Endometrial microvascular endothelial cells (primary cell): ENCODE data around the gene TRAF4. TPM values are rescaled to one million over a fixed set of nuclear protein-coding genes. Genes with fewer than 3 reads are reported as not detected.

Source experiments
- in situ Hi-C: cut with HindIII; loops from 2 replicates; pipeline ENCODE4 v1.10.0; 2017; ENCODE audit warnings: low sequenced_read_pairs, low pct_unique_long_range_greater_than_20kb; ENCODE audit errors: inconsistent ontology term
- total RNA-seq: library from RNA; depleted of rRNA; stranded (reverse); fragments of >200 nt; gene quantifications from one replicate; pipeline ENCODE4 v1.2.3, GENCODE V29; 2015; ENCODE audit errors: inconsistent ontology term

The TRAF4 gene
- total RNA-seq, result 14.3 TPM

DNA sequence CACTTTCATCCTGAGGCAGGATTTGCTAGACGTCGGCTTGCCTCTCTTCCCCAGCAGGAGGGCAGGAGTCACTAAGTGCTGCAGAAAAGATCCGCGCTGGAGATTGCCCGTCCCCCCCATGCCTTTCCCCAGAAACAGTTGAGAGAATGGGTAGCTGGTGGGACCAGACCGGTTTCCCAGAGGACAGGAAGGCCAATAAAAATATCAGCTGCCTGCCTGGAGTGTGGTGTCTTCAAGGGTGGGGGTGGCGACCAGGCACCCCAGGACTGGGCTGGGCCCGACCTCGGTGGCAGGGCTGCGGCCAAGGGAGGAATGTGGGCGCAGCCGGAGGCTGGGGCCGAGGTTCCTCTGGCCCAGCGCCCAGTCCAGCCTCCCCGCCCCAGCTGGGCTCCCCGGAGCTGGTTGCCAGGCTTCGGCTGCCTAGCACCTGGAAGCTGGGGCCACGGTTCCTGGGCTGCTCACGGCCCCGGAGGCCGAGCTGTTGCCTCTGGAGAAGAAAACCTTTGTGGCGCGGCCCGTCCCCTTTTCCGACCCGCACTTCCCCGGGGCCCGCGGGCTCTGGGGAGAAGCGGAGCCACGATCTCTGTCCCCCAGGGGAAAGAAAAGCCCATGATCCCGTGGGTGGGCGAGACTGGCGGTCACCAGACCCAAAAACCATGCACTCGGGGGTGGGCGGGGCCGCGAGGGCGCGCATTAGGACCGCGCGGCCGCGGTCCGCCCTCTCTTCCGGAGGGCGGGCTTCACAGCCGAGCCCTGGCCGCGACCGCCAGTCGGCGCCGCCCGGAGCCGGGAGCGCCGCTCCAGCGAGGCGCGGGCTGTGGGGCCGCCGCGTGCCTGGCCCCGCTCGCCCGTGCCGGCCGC lies at the start of gene TRAF4:
TSS of gene TRAF4 (plus strand) at position 769 of the 861 bp plus-strand sequence. CDS start 102 bp downstream, outside the sequence.
- in situ Hi-C loops, result no loop called here

DNA sequence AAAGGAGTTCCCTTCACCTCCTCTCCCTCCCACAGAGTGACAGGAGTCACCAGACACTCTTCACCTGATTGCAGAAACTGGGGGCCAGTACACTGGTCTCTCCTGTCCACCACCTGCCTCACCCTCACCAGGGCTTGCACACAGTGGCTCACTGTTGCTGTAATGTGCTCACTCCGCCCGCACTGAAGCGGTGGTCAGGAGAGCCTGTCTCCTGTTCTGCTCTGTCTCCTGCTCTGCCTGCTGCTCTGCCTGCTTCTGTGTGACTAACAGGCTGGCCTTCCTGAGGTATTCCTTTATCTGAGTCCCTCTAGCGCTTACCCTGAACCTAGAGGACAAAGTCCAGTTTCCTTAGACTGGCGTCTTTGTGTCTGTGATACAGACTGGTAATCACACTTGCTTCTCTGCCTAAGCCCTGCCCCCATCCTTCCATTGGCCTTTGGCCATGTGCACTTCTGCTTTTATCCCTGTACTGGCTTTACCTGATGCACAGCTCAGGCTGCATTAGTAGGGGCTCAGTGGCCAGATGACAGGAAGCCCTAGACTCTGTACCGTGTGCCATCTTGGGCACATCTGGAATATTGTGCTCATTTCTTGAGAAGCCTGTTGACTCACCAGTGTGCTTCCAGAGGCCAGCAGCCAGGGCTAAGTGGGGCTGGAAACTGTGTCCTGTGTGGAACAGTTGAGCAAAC lies 45.4 kb upstream of the TRAF4 start:
- in situ Hi-C loops, result no loop called here

GRCh38 chr17:28700278-28700677 lies 43.5 kb upstream of the TRAF4 start:
- in situ Hi-C loops, result no loop called here

DNA sequence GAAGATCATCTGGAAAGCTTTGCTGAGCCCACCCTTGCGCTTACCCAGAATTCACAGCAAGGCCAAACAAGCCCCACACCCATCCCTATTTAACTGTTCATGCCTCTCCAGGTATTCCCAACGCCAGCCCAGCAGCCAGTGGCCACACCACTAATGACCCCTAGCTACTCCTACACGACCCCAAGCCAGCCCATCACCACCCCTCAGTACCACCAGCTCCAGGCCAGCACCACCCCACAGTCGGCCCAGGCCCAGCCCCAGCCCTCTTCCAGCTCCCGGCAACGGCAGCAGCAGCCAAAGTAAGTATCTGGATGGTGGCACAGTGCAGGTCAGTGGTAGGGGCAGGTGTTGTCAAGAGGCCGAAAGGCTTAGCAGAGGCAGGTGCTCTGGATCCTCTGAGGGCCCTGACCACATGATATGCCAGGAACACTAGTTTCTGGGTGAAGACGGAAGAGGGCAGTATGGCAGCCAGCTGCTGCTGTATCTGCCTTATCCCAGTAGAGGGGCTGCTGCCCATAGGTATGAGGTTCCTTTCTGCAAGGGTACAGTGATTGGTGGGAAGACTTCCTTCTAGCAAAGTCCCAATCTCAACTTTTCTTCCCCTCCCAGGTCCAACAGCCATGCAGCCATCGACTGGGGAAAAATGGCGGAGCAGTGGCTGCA lies 42.9 kb upstream of the TRAF4 start:
- in situ Hi-C loops, result no loop called here

DNA sequence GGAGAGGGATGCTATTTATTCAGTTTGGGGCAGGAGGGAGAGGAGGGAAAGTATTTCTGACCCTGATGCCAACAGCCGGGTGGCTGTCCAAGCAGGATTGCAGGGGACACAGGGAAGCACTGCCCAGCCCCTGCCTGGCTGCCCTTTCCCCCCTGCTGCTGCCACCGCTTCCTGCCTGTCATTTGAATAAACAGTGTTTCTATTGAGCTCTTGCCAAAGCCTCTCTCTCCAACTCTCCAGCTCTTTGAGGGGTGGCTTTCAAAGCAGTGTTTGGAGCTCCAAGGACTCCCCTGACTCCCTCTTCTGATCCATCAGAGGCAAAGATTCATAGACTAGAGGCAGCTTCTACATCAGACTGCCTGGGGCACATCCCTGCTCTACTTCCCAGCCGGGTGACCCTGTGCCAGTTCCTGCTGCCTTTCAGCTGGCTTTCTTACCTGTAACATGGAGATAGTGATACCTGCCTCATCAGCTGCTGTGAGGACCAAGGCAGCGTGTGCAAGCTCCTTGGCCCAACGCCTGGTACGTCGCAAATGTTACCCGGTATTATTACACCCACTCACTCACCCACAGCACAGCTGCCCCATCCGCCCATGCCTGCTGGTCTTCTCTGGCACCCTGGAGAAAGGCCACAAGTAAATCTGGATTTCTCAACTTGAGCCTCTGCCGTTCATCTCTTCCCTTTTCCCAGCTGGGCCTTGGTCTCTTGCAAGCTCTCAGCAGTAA lies 41.6 kb upstream of the TRAF4 start:
- in situ Hi-C loops, result no loop called here

- in situ Hi-C loops, result no loop called here
Measured at GRCh38 chr17:28702752-28703150, 41.1 kb upstream of the TRAF4 start.

GRCh38 chr17:28703552-28704218 lies 40.1 kb upstream of the TRAF4 start:
- in situ Hi-C loops, result no loop called here

GRCh38 chr17:28704219-28704858 lies 39.5 kb upstream of the TRAF4 start:
- in situ Hi-C loops, result no loop called here

- in situ Hi-C loops, result no loop called here
Measured at GRCh38 chr17:28705074-28705659, 38.6 kb upstream of the TRAF4 start.

DNA sequence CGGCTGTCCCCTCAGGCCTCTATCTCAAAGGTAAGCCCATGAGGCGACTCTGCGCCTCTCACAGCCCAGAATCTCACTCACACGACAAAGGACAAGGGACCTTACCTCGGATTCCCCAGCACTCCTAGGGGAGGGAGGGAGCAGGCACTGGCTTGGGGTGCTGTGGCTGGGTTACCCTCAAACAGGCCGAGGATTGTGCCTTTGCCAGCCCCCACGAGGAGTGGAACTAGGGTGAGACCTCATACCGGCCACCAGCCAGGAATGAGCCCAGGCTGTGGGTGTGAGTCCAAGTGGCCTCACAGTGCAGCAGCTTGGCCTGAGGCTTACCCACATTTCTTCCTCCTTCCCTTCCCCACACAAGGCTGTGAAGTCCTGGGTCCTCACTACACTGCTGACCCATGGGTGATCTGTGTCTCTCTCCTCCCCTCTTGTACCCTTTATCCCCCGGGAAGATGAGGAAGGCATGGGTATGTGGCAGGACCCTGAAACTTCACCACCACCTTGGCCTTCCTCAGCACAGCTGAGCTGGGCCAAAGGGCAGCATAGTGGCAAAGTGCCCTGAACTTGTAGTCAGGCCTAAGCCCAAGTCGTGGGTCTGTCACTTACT lies 38.0 kb upstream of the TRAF4 start:
- in situ Hi-C loops, result no loop called here

GRCh38 chr17:28706471-28707338 lies 37.1 kb upstream of the TRAF4 start:
- in situ Hi-C loops, result no loop called here

- in situ Hi-C loops, result no loop called here
Measured at GRCh38 chr17:28707339-28707720, 36.5 kb upstream of the TRAF4 start.

DNA sequence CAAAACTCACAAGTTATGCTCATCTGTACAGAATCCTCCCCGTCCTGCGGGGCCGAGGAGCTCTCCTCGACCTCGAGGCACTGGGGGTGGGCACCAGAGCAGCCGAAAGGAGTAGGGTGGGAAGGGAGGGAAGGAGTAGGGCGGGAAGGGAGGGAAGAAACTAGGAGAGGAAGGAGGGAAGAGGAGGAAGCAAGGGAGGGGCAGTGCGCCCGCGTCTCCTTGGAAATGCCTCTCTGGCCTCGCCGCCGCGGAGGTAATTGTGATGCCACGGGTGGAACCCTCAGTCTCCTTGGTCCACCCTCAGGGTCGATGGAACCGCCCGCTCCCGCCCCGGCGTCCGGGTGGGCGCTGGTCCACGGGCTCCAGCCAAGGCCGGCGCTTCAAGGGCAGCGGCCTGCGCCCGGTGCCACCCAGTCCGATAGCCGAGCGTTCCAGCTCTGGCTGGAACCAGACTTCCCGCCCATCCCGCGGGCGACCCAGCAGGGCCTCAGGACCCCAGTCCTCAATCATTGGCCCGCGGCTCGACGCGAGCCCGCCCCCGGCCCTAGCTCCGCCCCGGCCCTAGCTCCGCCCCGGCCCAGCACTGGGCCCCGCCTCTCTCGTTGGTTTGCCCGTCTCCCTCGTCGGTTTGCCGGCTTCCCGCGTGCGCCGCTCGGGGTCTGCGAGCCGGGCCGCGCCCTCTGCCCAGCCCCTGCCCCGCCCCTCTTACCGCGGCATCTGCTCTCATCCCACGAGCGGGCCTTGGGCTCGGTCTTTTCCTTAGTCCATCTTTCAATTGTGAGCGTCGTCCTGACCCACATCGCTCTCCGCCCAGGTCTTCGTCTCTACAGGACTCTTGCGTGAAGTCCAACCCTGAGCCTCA lies 32.7 kb upstream of the TRAF4 start:
- in situ Hi-C loops, result no loop called here

GRCh38 chr17:28711723-28712031 lies 32.1 kb upstream of the TRAF4 start, which contains the start of gene PROCA1:
Gene PROCA1 (minus strand): TSS chr17:28711888. CDS start chr17:28711660, 228 bp downstream.
- in situ Hi-C loops, result no loop called here

DNA sequence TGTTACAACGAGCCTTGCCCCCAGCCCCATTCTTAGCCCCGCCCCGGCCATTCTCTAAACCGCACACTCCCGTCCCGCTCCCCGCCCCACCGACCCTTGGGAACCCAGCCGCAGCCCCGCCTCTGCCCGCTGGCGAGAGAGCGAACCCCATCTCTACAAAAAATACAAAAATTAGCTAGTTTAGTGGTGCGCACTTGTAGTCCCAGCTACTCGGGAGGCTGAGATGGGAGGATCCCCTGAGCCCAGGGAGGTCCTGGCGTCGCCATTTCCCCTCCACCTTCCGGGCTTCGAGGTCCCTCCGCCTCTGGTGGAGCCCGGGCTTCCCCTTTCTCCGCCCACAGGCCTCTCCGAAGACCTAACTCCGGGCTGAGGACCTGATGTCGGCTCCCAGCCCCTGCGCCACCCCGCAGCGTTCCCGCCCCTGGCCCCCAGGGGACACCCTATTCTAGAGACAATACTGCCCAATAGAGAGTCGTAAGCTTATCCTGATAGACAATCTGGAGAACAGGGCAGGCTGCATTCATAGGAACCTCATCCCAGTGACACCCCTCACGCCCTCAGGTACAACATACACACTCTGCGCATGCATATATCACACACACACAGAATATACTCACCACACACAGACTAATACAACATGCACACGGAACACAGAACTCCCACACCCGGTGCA lies 31.6 kb upstream of the TRAF4 start:
- in situ Hi-C loops, result no loop called here
